Upper lobe of left lung (tissue), 6 donors: ENCODE measurements around the gene SLC25A24. TPM values are rescaled to one million over a fixed set of nuclear protein-coding genes. Genes with fewer than 3 reads are reported as not detected.
A peak's percentile ranks its signal among the peaks of the same experiment; 100 is the strongest.
"Not testable (repeated sequence)": the region's sequence is repeated elsewhere in the genome, so short reads cannot be mapped to it uniquely, and the experiment has no call there.

Experiments
- ATAC-seq, 2 donors: fragments of 200-7000 bp; cut with Tn5 transposase; one replicate each; pipeline ENCODE4 v1.9.1; 2022; ENCODE audit warnings: mild to moderate bottlenecking in 2 of 2, moderate library complexity in 2 of 2; ENCODE audit not compliant: low FRiP score in 2 of 2
- DNase-seq, 2 donors: peaks; one replicate each; pipeline ENCODE4 v3.0.0-alpha.2; 2019 to 2020
- H3K27ac ChIP-seq, 4 donors: fragments of 200-600 bp; sonication (generic); one replicate each; pipeline ENCODE4 v1.5.1; 2016 to 2019
- H3K27me3 ChIP-seq, 4 donors: fragments of 200-600 bp; sonication (generic); one replicate each; pipeline ENCODE4 v1.5.1; 2017 to 2019
- H3K36me3 ChIP-seq, 4 donors: fragments of 200-600 bp; sonication (generic); one replicate each; pipeline ENCODE4 v1.5.1; 2016 to 2019
- H3K4me1 ChIP-seq, 4 donors: fragments of 200-600 bp; sonication (generic); one replicate each; pipeline ENCODE4 v1.5.1; 2018 to 2019
- H3K4me3 ChIP-seq, 4 donors: fragments of 200-600 bp; sonication (generic); one replicate each; pipeline ENCODE4 v1.5.1; 2017 to 2019; ENCODE audit warnings: mild to moderate bottlenecking in 2 of 4, moderate library complexity in 1 of 4
- H3K9me3 ChIP-seq, 4 donors: fragments of 200-600 bp; sonication (generic); one replicate each; pipeline ENCODE4 v1.5.1; 2018 to 2019
- EP300 ChIP-seq, 4 donors: sonication (generic); formaldehyde crosslinking; IDR thresholded peaks; one replicate each; pipeline ENCODE4 v1.5.1; 2017; ENCODE audit warnings: antibody characterized with exemption in 4 of 4, control low read depth in 2 of 4
- POLR2A ChIP-seq, 4 donors: fragments of 450-650 bp; IDR thresholded peaks; one replicate each; pipeline ENCODE4 v1.5.1; 2016 to 2017; ENCODE audit warnings: antibody characterized with exemption in 4 of 4, mild to moderate bottlenecking in 2 of 4
- POLR2AphosphoS5 ChIP-seq, 2 donors: sonication (generic); formaldehyde crosslinking; IDR thresholded peaks; one replicate each; pipeline ENCODE4 v1.5.1; 2017; ENCODE audit warnings: antibody characterized with exemption in 2 of 2
- WGBS, 2 donors: methylation state at CpG; one replicate each; pipeline ENCODE4 v1.1.5; 2017 to 2018; 5-methylcytosine and 5-hydroxymethylcytosine counted together
- total RNA-seq, 6 donors: library from RNA; depleted of rRNA in 4 of 6; stranded (reverse); fragments of >200 nt in 4 of 6; gene quantifications; one replicate each; pipeline versions ENCODE4 v1.1.0 to v1.2.1, GENCODE V29; 2016 to 2021
- TF ChIP-seq, protein P1 (sequence below), 6 experiments: fragments of 450-650 bp in 4 of 6; fragments of 200-600 bp in 2 of 6; sonication (generic) in 2 of 6; IDR thresholded peaks; one replicate each; pipeline ENCODE4 v1.5.1; 2016 to 2019; ENCODE audit warnings: antibody characterized with exemption in 6 of 6
- donor health status: DM: no; HTN: no; CAD: no; lungs with moderate emphysema.
- donor health status: DM: no; HTN: yes; CAD: no; lungs with severe emphysema.

SLC25A24 gene
- 10 to 100 TPM; 28.6 to 96.7 (median 42.5) TPM for total RNA-seq

GRCh38 chr1:108199781-108200686 is at the start of gene SLC25A24:
TSS of gene SLC25A24 (minus strand) at chr1:108200343. CDS start at chr1:108200138, 205 bp downstream.
- Histone ChIP-seq H3K27ac (peak within 1 kb of the TSS; percentile 90 to 98 (median 93)), H3K36me3 (peaks cover 0 to 4% (median 2%) of the 10 kb centered on the region in 4 donors), H3K4me3 (peak within 1 kb of the TSS; percentile 67 to 98 (median 92)), H3K27me3 (no peaks in the 10 kb centered on the region), H3K9me3 (no peaks in the 10 kb centered on the region), H3K4me1 (peaks cover 16 to 37% (median 27%) of the 10 kb centered on the region in 4 donors)
- 1% methylated on average over 11 to 65 of the region's 97 CpGs for WGBS, 2 donors
- peak; percentile 92 to 97 for DNase-seq
- ATAC-seq: peak; percentile 98 to 99
- TF ChIP-seq, protein P1, sequence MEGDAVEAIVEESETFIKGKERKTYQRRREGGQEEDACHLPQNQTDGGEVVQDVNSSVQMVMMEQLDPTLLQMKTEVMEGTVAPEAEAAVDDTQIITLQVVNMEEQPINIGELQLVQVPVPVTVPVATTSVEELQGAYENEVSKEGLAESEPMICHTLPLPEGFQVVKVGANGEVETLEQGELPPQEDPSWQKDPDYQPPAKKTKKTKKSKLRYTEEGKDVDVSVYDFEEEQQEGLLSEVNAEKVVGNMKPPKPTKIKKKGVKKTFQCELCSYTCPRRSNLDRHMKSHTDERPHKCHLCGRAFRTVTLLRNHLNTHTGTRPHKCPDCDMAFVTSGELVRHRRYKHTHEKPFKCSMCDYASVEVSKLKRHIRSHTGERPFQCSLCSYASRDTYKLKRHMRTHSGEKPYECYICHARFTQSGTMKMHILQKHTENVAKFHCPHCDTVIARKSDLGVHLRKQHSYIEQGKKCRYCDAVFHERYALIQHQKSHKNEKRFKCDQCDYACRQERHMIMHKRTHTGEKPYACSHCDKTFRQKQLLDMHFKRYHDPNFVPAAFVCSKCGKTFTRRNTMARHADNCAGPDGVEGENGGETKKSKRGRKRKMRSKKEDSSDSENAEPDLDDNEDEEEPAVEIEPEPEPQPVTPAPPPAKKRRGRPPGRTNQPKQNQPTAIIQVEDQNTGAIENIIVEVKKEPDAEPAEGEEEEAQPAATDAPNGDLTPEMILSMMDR (IDR thresholded peaks at IDR 0.05): peak in 2 of 6 experiments; percentile 17 to 21
- TF ChIP-seq POLR2A (IDR thresholded peaks at IDR 0.05) (peak in 3 of 4 donors; percentile 46 to 83 (median 82)), POLR2AphosphoS5 (IDR thresholded peaks at IDR 0.05) (peak; percentile 31 to 41), EP300 (IDR thresholded peaks at IDR 0.05) (no peak)

DNA sequence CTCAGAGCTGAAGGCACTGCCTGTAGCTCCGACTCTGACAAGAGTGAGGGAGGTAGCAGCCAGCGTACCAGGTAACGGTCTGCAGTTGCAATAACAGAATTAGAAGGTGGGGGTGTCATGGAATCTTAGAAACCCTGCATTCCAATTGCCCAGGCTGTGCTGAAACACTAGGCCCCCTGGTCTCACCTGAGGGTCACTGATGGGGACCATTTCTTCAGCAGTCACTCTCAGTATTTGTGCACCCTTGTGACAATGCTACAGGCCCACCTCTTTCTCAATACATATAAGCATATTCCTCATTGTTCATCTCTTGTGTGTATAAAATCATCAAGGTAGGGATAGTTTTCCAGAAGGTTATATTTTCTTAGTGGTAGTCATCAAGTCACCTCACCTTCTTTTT is 43.8 kb upstream of the SLC25A24 start, which contains the start of gene NBPF4:
Gene NBPF4 (minus strand): TSS at position 101 of the 400 bp plus-strand sequence. CDS start 315 bp downstream, outside the sequence.
- WGBS, 2 donors: no CpG with 5 or more reads among the region's 3 CpGs
- H3K27ac ChIP-seq, H3K9me3 ChIP-seq, H3K36me3 ChIP-seq, ATAC-seq, DNase-seq, H3K4me3 ChIP-seq, H3K27me3 ChIP-seq, H3K4me1 ChIP-seq: not testable (repeated sequence)

- no CpG with 5 or more reads among the region's 2 CpGs for WGBS, 2 donors
- not testable (repeated sequence) for H3K4me3 ChIP-seq, ATAC-seq, DNase-seq, H3K27me3 ChIP-seq, H3K4me1 ChIP-seq, H3K36me3 ChIP-seq, H3K9me3 ChIP-seq, H3K27ac ChIP-seq
Observed at GRCh38 chr1:108239426-108239825, 39.3 kb upstream of the SLC25A24 start.

DNA sequence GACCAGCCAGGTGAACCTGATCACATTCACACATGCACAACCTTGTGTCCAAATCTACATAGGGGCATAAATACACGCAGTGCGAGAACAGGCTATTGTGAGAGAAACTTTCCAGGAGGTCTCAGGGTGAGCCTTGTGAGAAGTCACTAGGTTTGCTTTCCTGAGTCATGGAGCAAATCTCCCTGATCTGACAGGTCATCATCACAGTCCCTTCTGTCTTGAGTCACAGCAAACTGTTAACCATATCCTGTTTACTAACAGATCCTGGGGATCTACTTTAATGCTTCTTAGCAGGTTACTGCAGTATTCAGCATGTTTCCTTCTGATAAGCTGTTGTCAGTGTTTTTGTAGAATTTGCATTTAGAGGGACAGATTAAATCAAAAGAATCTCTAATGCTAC is 35.2 kb upstream of the SLC25A24 start:
- not testable (repeated sequence) for H3K36me3 ChIP-seq, H3K27ac ChIP-seq, H3K4me1 ChIP-seq, H3K27me3 ChIP-seq, H3K4me3 ChIP-seq, ATAC-seq, DNase-seq, H3K9me3 ChIP-seq
- no CpG with 5 or more reads among the region's 2 CpGs for WGBS, 2 donors

- ATAC-seq, H3K27ac ChIP-seq, DNase-seq, H3K36me3 ChIP-seq, H3K27me3 ChIP-seq, H3K4me1 ChIP-seq, H3K9me3 ChIP-seq, H3K4me3 ChIP-seq: not testable (repeated sequence)
- WGBS, 2 donors: no CpG with 5 or more reads among the region's 3 CpGs
Observed at GRCh38 chr1:108232183-108232582, 32.0 kb upstream of the SLC25A24 start.

GRCh38 chr1:108229976-108230375 is 29.8 kb upstream of the SLC25A24 start:
- not testable (repeated sequence) for H3K27ac ChIP-seq, H3K9me3 ChIP-seq, H3K4me1 ChIP-seq, DNase-seq, H3K27me3 ChIP-seq, H3K4me3 ChIP-seq, ATAC-seq, H3K36me3 ChIP-seq
- no CpG with 5 or more reads among the region's 3 CpGs for WGBS, 2 donors

GRCh38 chr1:108227772-108228171 is 27.6 kb upstream of the SLC25A24 start:
- no CpG with 5 or more reads among the region's 7 CpGs for WGBS, 2 donors
- ATAC-seq, H3K27me3 ChIP-seq: not testable (repeated sequence)

GRCh38 chr1:108226855-108227254 is 26.7 kb upstream of the SLC25A24 start:
- not testable (repeated sequence) for H3K27me3 ChIP-seq, H3K27ac ChIP-seq, H3K9me3 ChIP-seq, DNase-seq, H3K4me1 ChIP-seq, H3K36me3 ChIP-seq, ATAC-seq, H3K4me3 ChIP-seq
- WGBS, 2 donors: 100% methylated on average over 1 of the region's 4 CpGs; no CpG with 5 or more reads in 1 of the 2 donors

More at GRCh38 chr1:108227772-108228171, 27.6 kb upstream of the SLC25A24 start:
- not testable (repeated sequence) for H3K4me3 ChIP-seq, H3K4me1 ChIP-seq, H3K9me3 ChIP-seq, H3K27ac ChIP-seq, H3K36me3 ChIP-seq, DNase-seq

DNA sequence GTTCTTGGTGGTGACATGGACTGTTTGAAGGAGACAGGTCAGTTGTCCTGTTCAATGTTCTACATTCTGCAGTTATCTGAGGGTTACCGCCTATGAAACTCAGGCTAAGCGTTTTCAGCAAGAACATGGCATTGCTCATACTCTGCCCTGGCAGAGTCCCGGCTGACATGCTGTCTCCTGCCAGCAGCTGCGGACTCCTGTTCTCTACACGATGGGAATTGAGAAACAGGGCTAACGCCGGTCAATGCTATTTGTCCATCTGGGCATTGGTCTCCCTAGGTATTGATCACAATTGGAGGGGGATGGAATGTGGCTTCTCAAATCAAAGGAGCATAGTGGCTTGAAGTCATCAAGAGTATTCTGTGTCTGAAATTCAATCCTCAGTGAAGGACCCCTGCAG is 23.1 kb upstream of the SLC25A24 start:
- 86 to 92% methylated on average over 5 to 7 of the region's 7 CpGs for WGBS, 2 donors
- H3K4me3 ChIP-seq, H3K36me3 ChIP-seq, H3K27ac ChIP-seq, DNase-seq, H3K9me3 ChIP-seq, ATAC-seq, H3K4me1 ChIP-seq, H3K27me3 ChIP-seq: not testable (repeated sequence)

- not testable (repeated sequence) for H3K27me3 ChIP-seq, H3K9me3 ChIP-seq, H3K4me3 ChIP-seq, H3K36me3 ChIP-seq, H3K27ac ChIP-seq, ATAC-seq, DNase-seq, H3K4me1 ChIP-seq
- 85 to 86% methylated on average over 11 to 12 of the region's 14 CpGs for WGBS, 2 donors
Observed at GRCh38 chr1:108217515-108218174, 17.5 kb upstream of the SLC25A24 start.

DNA sequence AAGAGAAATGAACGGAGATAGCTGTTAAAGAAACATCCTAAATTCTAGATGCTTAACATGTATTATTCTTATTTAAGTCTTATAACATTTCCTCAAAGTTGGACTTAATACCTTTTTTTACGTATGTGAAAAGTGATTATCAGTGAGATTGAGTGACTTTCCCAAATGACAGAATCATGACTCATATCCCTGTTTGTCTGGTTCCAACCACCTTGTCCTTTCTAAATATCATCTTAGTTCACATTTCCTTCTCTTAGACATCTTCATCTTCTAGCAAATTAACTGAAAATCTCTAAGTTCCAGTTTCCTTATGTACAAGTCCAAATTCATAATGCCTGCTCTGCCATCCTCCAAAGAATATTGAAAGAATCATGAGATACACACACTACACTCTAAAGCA is 16.9 kb upstream of the SLC25A24 start:
- not testable (repeated sequence) for ATAC-seq, H3K27ac ChIP-seq, DNase-seq, H3K36me3 ChIP-seq, H3K27me3 ChIP-seq, H3K9me3 ChIP-seq, H3K4me1 ChIP-seq, H3K4me3 ChIP-seq
- 78 to 79% methylated on average over 2 of the region's 2 CpGs for WGBS, 2 donors
